ENCODE results near the gene ACAP3. TPM values are rescaled to one million over a fixed set of nuclear protein-coding genes. Genes with fewer than 3 reads are reported as not detected.

Gene ACAP3
- total and polyA plus RNA-seq, 2 experiments from 2014 or later: 59.1 to 63.6 TPM

- Histone ChIP-seq H3K4me3 (no peak overlapping the region), H3K9me3 (ENCODE audit: low read depth) (no peaks in the 10 kb centered on the region), H3K4me1 (ENCODE audit: low read depth) (no peaks in the 10 kb centered on the region), H3K27ac (no peak overlapping the region), H3K36me3 (no peaks in the 10 kb centered on the region), H3K27me3 (no peaks in the 10 kb centered on the region)
- no peak for DNase-seq (ENCODE audit: low read depth in 1 of 2, low spot score in 1 of 2)
- TF ChIP-seq CTCF (IDR thresholded peaks at IDR 0.05; ENCODE audit: low read depth, low read length): no peak
These were observed 38.2 kb upstream of the ACAP3 start for GRCh38 chr1:1345860-1346500.

DNA sequence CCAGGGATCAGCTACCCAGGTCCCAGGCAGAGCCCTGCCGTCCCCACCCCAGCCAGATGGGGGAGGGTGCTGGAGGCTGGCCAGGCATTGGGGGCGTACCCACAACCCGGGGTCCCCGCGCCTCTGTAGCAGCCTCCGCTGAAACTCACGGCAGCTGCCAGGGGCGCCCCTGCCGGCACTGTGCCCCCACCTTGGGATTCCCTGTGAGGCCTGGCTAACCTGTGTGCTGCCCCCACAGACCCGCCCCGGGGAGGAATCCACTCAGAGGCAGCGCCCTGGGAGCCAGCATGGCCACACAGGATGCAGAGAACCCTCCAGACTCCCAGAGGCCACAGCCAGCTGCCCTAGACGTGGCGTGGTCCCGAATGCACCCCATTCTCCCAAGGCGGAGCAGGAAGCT lies 37.7 kb upstream of the ACAP3 start:
- Histone ChIP-seq H3K4me3 (no peak overlapping the region), H3K36me3 (no peaks in the 10 kb centered on the region), H3K4me1 (ENCODE audit: low read depth) (no peaks in the 10 kb centered on the region), H3K27ac (no peak overlapping the region), H3K9me3 (ENCODE audit: low read depth) (no peaks in the 10 kb centered on the region), H3K27me3 (no peaks in the 10 kb centered on the region)
- peak; percentile 3 for TF ChIP-seq CTCF (IDR thresholded peaks at IDR 0.05; ENCODE audit: low read depth, low read length)
- no peak for DNase-seq (ENCODE audit: low read depth in 1 of 2, low spot score in 1 of 2)

GRCh38 chr1:1344655-1345361 lies 37.1 kb upstream of the ACAP3 start:
- peak in 1 of 2 donors; percentile 50 for DNase-seq (ENCODE audit: low read depth in 1 of 2, low spot score in 1 of 2)
- no peak overlapping the region for H3K27ac ChIP-seq

DNA sequence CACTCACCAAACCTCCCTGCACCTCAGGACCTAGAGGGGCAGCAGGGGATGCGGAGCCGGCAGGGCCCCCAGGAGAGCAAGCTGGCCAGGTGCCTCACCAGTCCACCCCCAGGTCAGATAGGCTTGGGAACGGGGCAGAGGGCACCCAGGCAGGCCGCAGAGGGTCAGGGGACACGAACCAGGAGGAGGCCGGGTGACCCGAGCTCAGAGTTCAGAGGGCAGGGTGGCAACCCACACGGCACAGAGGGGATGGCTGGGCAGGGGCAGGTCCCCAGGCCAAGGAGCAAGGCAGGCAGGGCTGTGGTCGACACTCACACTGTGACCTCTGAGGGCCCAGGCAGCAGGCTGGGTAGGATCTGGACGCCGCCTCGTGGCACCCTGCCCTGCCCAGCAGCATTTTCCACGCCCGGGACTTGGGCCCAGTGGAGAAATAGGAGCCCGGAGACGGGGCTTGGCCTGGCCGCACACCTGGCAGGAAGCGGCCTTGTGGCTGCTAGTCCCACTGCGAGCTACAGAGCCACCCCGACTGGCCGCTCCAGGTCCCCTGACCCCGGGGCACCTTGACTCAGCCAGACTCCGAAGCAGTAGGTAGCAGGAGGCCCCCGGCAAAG lies 36.2 kb upstream of the ACAP3 start:
- no peak overlapping the region for H3K27ac ChIP-seq
- TF ChIP-seq CTCF (IDR thresholded peaks at IDR 0.05; ENCODE audit: low read depth, low read length): no peak

More at GRCh38 chr1:1344655-1345361, 37.1 kb upstream of the ACAP3 start:
- Histone ChIP-seq H3K9me3 (ENCODE audit: low read depth) (no peaks in the 10 kb centered on the region), H3K4me3 (no peak overlapping the region), H3K4me1 (ENCODE audit: low read depth) (no peaks in the 10 kb centered on the region), H3K27me3 (no peaks in the 10 kb centered on the region), H3K36me3 (no peaks in the 10 kb centered on the region)
- peak; percentile 54 for TF ChIP-seq CTCF (IDR thresholded peaks at IDR 0.05; ENCODE audit: low read depth, low read length)

DNA sequence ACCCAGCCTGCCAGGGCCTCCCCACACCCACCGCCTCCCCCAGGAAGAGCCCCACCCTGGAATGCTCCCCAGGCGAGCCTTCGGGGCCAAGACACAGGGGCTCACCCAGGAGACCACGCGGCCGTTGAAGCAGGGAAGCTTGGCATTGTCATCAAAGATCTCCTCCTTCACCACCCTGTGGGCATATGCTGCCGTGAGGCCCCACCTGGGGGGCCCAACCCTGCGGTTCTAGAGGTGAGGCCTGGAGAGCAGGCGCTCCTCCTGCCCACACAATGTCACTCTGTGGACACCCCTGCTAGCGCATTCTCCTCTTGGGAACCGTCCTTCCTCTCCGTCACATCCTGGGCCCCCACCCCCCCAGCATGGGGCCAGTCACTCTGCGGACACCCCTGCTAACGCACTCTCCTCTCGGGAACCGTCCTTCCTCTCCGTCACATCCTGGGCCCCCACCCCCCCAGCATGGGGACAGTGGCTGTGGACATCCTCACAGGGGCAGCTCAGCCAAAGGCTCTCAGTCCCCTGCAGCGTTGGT lies 34.9 kb upstream of the ACAP3 start:
- DNase-seq (ENCODE audit: low read depth in 1 of 2, low spot score in 1 of 2): no peak
- H3K4me3 ChIP-seq: no peak overlapping the region
- H3K9me3 ChIP-seq (ENCODE audit: low read depth): no peaks in the 10 kb centered on the region
- TF ChIP-seq CTCF (IDR thresholded peaks at IDR 0.05; ENCODE audit: low read depth, low read length): no peak
- H3K36me3 ChIP-seq: peaks cover 2% of the 10 kb centered on the region
- H3K27me3 ChIP-seq: no peaks in the 10 kb centered on the region
- no peak overlapping the region for H3K27ac ChIP-seq
- no peaks in the 10 kb centered on the region for H3K4me1 ChIP-seq (ENCODE audit: low read depth)

More for the DNA sequence above, 36.2 kb upstream of the ACAP3 start:
- Histone ChIP-seq H3K27me3 (no peaks in the 10 kb centered on the region), H3K4me1 (ENCODE audit: low read depth) (no peaks in the 10 kb centered on the region), H3K4me3 (no peak overlapping the region), H3K9me3 (ENCODE audit: low read depth) (no peaks in the 10 kb centered on the region), H3K36me3 (no peaks in the 10 kb centered on the region)
- no peak for DNase-seq (ENCODE audit: low read depth in 1 of 2, low spot score in 1 of 2)

All from cardiac muscle cell (in vitro differentiated cells and primary cell).